ENCODE data around the gene RETREG3.
"Not testable (repeated sequence)": the region's sequence is repeated elsewhere in the genome, so short reads cannot be mapped to it uniquely, and the experiment has no call there.

Gene RETREG3

DNA sequence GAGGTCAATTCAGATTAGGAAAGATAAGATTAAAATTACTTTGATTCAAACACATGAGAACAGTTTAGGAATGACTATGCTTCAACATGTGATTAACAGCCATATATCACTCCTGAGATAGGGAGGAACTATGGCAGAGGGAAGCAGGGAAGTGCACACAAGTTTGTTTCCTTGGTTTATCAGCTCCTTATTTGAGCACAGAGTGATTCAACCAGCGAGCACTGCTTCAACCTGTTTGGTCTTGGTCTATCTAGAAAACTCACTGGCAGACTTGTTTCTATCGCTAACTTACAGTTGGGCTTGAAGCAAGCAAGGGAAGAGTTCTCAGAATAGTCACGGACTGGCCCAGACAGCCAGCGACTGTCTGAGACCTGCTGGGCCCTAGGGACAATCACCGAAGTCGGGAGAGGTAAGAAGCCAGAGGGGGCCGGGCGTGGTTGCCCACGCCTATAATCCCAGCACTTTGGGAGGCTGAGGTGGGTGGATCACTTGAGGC is 23.8 kb upstream of the RETREG3 start:
- WGBS, 2 experiments, result 84 to 89% methylated on average over 9 of the region's 9 CpGs
- Histone ChIP-seq H3K36me3 (ENCODE audit: control insufficient read depth, insufficient read depth, low read length) (no peaks in the 10 kb centered on the region), H3K27ac (ENCODE audit: insufficient read depth, low read depth, low read length, poor library complexity, severe bottlenecking) (no peak overlapping the region), H3K9me3 (ENCODE audit: control insufficient read depth, low read length) (no peaks in the 10 kb centered on the region), H3K4me1 (ENCODE audit: control insufficient read depth, insufficient read depth, low read length) (no peaks in the 10 kb centered on the region), H3K27me3 (ENCODE audit: control insufficient read depth, insufficient read depth, low read length, poor library complexity, severe bottlenecking) (no peaks in the 10 kb centered on the region), H3K4me3 (ENCODE audit: insufficient read depth, low read depth, low read length) (no peak overlapping the region)

DNA sequence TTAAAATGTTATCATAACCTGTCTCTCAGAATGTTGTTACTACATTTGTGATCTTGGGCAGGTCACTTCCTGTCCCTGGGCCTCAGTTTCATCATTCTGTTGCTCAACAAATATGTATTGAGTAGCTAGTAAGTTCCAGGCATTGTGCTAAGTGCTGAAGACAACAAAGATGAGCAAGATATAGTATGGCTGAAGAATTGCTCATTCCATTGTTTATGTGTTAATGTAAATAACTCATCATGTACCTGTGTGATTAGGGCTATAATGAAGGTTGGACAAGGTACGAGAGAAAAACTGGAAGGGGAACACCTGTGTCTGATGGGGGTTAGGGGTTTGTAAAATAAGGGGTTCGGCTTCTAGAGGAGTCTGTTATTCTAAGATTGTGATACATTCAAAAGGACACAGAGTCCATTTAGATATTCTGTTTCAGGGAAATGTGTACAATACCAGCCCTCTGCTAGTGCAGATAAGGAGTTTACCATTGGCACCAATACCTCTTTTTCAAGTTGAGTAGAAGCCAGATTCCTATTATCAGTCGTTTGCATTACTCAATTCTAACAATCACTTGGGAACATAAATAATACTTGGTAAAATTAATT is 20.3 kb upstream of the RETREG3 start:
- Histone ChIP-seq H3K4me3 (ENCODE audit: insufficient read depth, low read depth, low read length) (no peak overlapping the region), H3K27ac (ENCODE audit: insufficient read depth, low read depth, low read length, poor library complexity, severe bottlenecking) (no peak overlapping the region), H3K36me3 (ENCODE audit: control insufficient read depth, insufficient read depth, low read length) (no peaks in the 10 kb centered on the region), H3K27me3 (ENCODE audit: control insufficient read depth, insufficient read depth, low read length, poor library complexity, severe bottlenecking) (no peaks in the 10 kb centered on the region), H3K9me3 (ENCODE audit: control insufficient read depth, low read length) (no peaks in the 10 kb centered on the region), H3K4me1 (ENCODE audit: control insufficient read depth, insufficient read depth, low read length) (no peaks in the 10 kb centered on the region)
- 89 to 94% methylated on average over 3 of the region's 3 CpGs for WGBS, 2 experiments

DNA sequence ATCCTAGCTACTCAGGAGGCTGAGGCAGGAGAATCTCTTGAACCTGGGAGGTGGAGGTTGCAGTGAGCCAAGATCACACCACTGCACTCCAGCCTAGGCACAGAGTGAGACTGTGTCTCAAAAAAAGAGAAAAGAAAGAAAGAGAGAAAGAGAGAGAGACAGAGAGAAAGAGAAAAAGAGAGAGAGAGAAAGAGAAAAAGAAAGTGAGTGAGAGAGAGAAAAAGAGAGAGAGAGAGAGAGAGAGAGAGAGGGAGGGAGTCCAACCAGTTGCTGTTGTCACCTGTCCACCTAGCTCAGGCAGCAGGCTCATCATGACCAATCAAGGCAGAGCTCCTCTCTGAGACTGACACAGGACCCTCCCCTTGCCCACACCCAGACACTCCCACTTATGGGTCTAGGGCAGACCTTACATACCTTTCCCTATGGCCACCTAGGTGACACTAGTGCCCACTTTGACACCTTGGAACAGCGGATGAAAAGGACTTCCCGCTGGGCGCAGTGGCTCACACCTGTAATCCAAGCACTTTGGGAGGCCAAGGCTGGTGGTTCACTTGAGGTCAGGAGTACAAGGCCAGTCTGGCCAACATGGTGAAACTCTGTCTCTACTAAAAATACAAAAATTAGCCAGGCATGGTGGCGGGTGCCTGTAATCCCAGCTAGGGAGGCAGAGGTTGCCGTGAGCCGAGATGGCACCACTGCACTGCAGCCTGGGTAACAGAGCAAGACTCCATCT is 18.0 kb upstream of the RETREG3 start:
- not testable (repeated sequence) for H3K27me3 ChIP-seq (ENCODE audit: control insufficient read depth, insufficient read depth, low read length, poor library complexity, severe bottlenecking); H3K9me3 ChIP-seq (ENCODE audit: control insufficient read depth, low read length); H3K4me3 ChIP-seq (ENCODE audit: insufficient read depth, low read depth, low read length); H3K36me3 ChIP-seq (ENCODE audit: control insufficient read depth, insufficient read depth, low read length); H3K4me1 ChIP-seq (ENCODE audit: control insufficient read depth, insufficient read depth, low read length); H3K27ac ChIP-seq (ENCODE audit: insufficient read depth, low read depth, low read length, poor library complexity, severe bottlenecking)
- 83 to 94% methylated on average over 6 of the region's 6 CpGs for WGBS, 2 experiments

DNA sequence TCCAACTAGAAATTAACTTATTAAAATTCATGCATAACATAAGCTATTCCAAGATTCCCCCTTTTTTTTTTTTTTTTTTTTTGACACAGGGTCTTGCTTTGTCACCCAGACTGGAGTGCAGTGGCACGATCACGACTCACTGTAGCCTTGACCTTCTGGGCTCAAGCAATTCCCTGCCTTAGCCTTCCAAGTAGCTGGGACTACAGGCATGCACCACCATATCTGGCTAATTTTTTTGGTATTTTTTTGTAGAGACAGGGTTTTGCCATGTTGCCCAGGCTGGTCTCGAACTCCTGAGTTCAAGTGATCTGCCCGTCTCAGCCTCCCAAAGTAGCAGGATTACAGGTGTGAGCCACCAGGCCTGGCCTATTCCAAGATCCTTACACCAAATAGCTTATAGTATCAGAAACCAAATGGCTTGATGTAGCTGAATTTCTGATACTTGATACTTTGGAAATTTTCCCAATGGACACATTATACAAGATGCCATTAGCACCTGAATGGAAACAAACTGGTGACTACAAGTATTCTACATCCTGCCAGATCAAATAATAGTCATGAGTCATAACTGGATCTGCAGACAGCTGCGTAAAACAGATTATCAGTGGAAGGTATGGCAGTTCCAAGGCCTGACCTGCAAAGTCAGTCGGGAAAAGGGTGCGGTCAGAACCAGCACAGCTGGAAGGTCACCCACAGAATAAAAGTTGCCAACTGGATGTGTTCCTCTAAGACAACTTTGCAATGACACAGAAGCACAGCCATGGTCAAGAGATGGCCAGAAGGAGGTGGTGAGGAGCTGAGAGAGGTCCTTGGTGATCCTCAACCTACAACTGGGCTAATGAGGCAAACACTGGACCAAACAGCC is 14.8 kb upstream of the RETREG3 start:
- 93% methylated on average over 7 of the region's 7 CpGs for WGBS, 2 experiments
- Histone ChIP-seq H3K4me3 (ENCODE audit: insufficient read depth, low read depth, low read length) (no peak overlapping the region), H3K27ac (ENCODE audit: insufficient read depth, low read depth, low read length, poor library complexity, severe bottlenecking) (no peak overlapping the region), H3K27me3 (ENCODE audit: control insufficient read depth, insufficient read depth, low read length, poor library complexity, severe bottlenecking) (no peaks in the 10 kb centered on the region), H3K9me3 (ENCODE audit: control insufficient read depth, low read length) (no peaks in the 10 kb centered on the region), H3K4me1 (ENCODE audit: control insufficient read depth, insufficient read depth, low read length) (no peaks in the 10 kb centered on the region), H3K36me3 (ENCODE audit: control insufficient read depth, insufficient read depth, low read length) (no peaks in the 10 kb centered on the region)

DNA sequence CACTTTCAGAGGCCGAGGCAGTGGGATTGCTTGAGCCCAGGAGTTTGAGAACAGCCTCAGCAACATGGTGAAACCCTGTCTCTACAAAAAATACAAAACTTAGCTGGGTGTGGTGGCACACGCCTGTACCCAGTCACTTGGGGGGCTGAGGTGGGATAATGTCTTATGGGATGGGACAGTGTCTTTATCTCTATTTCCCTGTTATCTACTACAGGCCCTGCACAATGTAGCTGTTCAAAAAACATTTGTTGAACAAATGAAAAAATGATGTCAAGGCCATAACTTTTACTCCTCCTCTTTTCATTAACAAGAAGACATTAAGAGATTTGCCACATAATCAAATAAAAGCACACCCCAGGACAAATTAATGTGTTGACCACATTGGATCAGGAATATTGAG is 14.1 kb upstream of the RETREG3 start:
- Histone ChIP-seq H3K4me3 (ENCODE audit: insufficient read depth, low read depth, low read length) (no peak overlapping the region), H3K27me3 (ENCODE audit: control insufficient read depth, insufficient read depth, low read length, poor library complexity, severe bottlenecking) (no peaks in the 10 kb centered on the region), H3K27ac (ENCODE audit: insufficient read depth, low read depth, low read length, poor library complexity, severe bottlenecking) (no peak overlapping the region), H3K9me3 (ENCODE audit: control insufficient read depth, low read length) (no peaks in the 10 kb centered on the region), H3K4me1 (ENCODE audit: control insufficient read depth, insufficient read depth, low read length) (peaks cover 5% of the 10 kb centered on the region), H3K36me3 (ENCODE audit: control insufficient read depth, insufficient read depth, low read length) (no peaks in the 10 kb centered on the region)
- 84 to 99% methylated on average over 2 of the region's 2 CpGs for WGBS, 2 experiments

DNA sequence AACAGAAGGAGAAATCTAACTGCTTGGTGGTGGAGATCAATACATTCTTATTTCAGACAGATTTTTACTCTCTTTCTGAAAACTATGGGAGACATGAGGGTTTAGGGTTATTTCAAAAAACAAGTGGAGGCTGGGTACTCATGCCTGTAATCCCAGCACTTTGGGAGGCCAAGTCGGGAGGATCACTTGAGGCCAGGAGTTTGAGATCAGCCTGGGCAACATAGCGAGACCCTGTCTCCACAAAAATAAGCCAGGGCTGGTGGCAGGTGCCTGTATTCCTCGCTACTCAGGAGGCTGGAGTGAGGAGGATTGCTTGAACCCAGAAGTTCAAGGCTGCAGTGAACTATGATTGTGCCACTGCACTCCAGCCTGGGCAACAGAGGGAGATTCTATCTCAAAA is 12.8 kb upstream of the RETREG3 start:
- not testable (repeated sequence) for H3K36me3 ChIP-seq (ENCODE audit: control insufficient read depth, insufficient read depth, low read length); H3K9me3 ChIP-seq (ENCODE audit: control insufficient read depth, low read length); H3K27me3 ChIP-seq (ENCODE audit: control insufficient read depth, insufficient read depth, low read length, poor library complexity, severe bottlenecking); H3K27ac ChIP-seq (ENCODE audit: insufficient read depth, low read depth, low read length, poor library complexity, severe bottlenecking); H3K4me1 ChIP-seq (ENCODE audit: control insufficient read depth, insufficient read depth, low read length); H3K4me3 ChIP-seq (ENCODE audit: insufficient read depth, low read depth, low read length)
- WGBS, 2 experiments, result 91 to 96% methylated on average over 3 of the region's 3 CpGs

DNA sequence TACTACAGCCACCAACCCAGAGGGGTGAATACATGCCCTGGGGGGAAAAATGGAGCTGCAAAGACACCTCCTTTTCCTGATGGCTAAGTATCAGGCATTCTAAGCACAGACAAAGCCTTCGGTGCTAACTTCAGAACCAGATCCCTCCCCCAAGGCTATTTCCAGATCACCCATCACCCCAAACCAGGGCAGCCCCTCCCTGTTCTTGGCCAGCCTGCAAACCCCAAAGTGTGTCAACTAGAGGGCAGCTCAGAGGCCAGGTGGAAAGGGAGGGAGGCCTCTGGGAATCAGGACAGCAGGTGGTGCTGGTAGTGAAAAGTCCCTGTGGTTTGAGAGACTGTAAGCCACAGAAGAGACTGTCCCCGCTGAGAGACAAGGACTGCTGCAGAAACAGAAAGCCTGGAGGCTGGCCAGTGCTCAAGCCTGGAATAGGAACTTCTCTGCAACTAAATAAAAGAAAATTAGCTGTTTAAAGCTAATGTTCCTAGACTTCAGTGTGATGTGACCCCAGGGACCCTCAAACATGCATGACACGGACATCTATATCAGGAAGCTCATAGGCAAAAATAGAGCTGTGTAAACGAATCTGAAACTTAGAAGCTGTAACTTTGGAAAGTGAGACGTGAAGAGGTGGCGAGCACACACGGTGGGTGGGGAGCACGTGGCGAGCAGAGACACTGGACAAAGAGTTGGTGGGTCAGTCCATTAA is 9.4 kb upstream of the RETREG3 start:
- Histone ChIP-seq H3K9me3 (ENCODE audit: control insufficient read depth, low read length) (no peaks in the 10 kb centered on the region), H3K27ac (ENCODE audit: insufficient read depth, low read depth, low read length, poor library complexity, severe bottlenecking) (peak overlapping the region; percentile 32), H3K4me3 (ENCODE audit: insufficient read depth, low read depth, low read length) (no peak overlapping the region), H3K36me3 (ENCODE audit: control insufficient read depth, insufficient read depth, low read length) (peaks cover 21% of the 10 kb centered on the region), H3K4me1 (ENCODE audit: control insufficient read depth, insufficient read depth, low read length) (peaks cover 5% of the 10 kb centered on the region), H3K27me3 (ENCODE audit: control insufficient read depth, insufficient read depth, low read length, poor library complexity, severe bottlenecking) (no peaks in the 10 kb centered on the region)
- WGBS, 2 experiments, result 71% methylated on average over 9 of the region's 9 CpGs

DNA sequence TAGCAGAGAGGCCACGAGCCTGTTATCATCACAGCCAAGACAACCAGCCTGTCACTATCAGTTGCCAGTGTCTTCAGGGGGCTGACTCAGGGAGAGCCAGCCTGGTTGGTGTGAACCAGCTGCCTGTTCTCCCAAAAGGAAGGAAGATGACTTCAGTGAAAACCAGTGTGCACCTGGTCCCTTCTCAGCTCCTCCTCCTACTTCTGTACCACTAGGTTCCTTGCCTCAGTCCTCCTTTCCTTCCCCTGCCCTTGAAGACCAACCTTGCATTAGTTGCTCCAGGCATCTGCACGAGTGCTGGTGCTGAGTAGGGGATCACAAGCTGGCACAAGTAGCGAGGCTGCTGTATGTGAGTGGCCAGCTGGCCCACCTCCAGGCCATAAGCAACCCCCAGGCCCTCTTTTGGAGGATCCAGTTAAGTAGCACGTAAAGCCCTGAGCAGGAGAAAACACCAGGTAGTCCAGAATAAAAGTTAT is 8.8 kb upstream of the RETREG3 start:
- Histone ChIP-seq H3K4me3 (ENCODE audit: insufficient read depth, low read depth, low read length) (no peak overlapping the region), H3K9me3 (ENCODE audit: control insufficient read depth, low read length) (no peaks in the 10 kb centered on the region), H3K4me1 (ENCODE audit: control insufficient read depth, insufficient read depth, low read length) (peaks cover 5% of the 10 kb centered on the region), H3K27me3 (ENCODE audit: control insufficient read depth, insufficient read depth, low read length, poor library complexity, severe bottlenecking) (no peaks in the 10 kb centered on the region), H3K27ac (ENCODE audit: insufficient read depth, low read depth, low read length, poor library complexity, severe bottlenecking) (peak overlapping the region; percentile 32), H3K36me3 (ENCODE audit: control insufficient read depth, insufficient read depth, low read length) (peaks cover 24% of the 10 kb centered on the region)
- WGBS, 2 experiments, result 75 to 82% methylated on average over 4 of the region's 4 CpGs

DNA sequence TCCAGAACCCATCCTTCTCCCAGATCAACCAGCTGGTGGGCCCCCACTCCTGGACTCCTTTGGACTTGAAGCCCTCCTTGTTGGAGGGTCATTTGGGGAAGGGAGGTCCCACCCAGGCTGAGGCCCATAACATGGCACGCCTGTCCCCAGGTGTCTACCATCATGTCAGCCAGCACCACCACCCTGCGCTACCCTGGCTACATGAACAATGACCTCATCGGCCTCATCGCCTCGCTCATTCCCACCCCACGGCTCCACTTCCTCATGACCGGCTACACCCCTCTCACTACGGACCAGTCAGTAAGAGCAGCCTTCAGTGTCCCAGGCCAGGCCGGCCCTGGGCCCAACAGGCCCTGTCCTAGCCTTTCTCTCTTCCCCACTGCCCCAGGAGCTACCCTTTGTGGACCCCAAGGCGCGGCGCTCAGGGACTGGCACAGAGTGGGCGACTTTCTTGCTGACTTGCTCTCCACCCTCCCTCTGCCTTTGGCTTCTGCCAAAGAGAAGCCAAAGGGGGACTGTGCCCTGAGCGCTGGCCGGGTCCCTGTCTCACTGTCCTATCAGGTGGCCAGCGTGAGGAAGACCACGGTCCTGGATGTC is 4.6 kb upstream of the RETREG3 start:
- Histone ChIP-seq H3K9me3 (ENCODE audit: control insufficient read depth, low read length) (no peaks in the 10 kb centered on the region), H3K27me3 (ENCODE audit: control insufficient read depth, insufficient read depth, low read length, poor library complexity, severe bottlenecking) (no peaks in the 10 kb centered on the region), H3K4me1 (ENCODE audit: control insufficient read depth, insufficient read depth, low read length) (peaks cover 4% of the 10 kb centered on the region), H3K36me3 (ENCODE audit: control insufficient read depth, insufficient read depth, low read length) (peaks cover 38% of the 10 kb centered on the region), H3K27ac (ENCODE audit: insufficient read depth, low read depth, low read length, poor library complexity, severe bottlenecking) (no peak overlapping the region), H3K4me3 (ENCODE audit: insufficient read depth, low read depth, low read length) (no peak overlapping the region)
- WGBS, 2 experiments, result 96% methylated on average over 15 of the region's 17 CpGs

All from ectodermal cell (in vitro differentiated cells).